NK-92 treated with Interleukin-12 subunit alpha and Interleukin-12 subunit beta, amount 100 ng/mL, for 24 hours (cell line): Measurements from ENCODE around the gene SASH1.
"Not testable (repeated sequence)": the region's sequence is repeated elsewhere in the genome, so short reads cannot be mapped to it uniquely, and the experiment has no call there.

Experiments
- DNase-seq: peaks from one replicate; lab custom pipeline; 2025; lab: John Stamatoyannopoulos, UW

Gene SASH1

DNA sequence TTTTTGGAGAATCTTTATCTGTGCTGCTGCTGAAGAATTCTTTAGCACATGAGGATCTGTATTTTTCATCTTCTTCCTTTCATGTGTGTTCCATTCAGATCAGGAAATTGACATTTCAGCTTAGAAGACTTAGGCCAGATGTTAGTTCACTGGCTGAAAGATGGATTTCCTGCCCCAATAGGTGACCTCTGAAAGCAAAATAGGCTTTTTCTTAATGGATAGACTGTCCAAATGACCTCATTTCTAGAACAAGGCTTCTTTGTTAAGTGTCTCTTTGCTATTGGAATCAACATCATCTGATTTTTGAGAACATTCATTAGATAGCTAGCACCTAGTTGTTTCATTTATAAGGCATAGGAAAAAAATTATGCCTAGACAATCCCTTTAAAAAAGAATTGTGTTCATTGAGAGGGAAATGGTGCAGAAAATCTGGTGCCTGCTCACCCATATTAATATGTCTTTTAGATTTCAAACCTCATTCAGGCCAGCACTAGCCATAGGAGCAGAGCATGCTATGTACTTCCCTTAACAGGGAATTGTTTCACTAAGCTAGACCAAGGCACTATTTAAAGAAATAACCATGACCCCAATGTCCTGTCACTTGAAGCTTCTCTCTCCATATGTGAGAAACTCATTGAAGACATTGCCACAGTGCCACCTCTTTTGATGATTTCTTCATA lies 13.6 kb upstream of the SASH1 start:
- no peak for DNase-seq

GRCh38 chr6:148329596-148330381 lies 12.8 kb upstream of the SASH1 start:
- DNase-seq, result no peak

DNA sequence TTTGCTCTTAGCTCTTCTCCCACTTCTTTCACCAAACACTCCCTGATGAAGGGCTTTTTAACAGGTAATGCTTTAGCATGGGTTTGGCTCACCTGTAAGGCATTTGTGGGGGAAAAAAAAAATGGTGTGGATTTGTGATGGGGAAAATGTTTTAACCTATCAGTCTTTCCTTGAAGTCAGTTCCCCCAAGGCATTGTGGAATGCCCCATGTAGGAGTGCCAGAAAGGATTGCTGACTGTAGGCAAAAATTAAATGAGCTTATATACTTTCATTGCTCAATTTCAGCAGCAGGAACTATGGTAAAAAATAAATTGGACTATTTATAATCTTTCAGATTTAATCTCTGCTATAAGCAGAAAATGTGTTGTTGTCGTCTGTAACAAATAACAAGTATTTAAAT lies 10.6 kb upstream of the SASH1 start:
- DNase-seq, result no peak

DNA sequence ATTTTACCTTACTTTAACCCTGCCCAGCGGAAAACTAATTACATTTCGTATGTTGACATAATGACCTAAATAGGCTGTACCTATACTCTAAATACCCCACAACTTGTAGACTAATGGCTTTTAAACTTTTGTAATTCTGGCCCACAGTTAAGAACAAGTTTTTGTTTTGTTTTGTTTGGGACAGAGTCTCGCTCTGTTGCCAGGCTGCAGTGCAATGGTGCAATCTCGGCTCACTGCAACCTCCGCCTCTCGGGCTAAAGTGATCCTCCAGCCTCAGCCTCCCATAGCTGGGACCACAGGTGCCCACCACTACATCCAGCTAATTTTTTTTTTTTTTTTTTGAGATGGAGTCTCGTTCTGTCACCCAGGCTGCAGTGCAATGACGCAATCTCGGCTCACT lies 5.7 kb upstream of the SASH1 start:
- no peak for DNase-seq

DNA sequence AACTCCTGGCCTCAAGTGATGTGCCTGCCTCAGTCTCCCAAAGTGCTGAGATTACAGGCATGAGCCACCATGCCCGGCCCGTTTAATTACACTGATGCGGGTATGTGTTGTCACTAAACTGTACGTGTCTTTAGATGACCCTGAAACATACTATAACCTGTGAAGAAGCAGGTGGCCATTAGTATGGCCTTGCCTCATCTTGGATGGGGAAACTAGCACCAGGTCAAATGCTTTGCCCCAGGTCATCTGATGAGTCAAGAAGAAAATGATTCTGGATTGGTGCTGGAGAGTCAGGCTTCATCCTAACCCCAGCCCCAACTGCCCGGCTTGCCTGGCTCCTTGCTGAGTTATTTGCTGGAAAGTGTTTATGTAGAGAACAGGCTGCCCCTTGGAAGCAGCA lies 2.9 kb upstream of the SASH1 start:
- DNase-seq, result no peak

- no peak for DNase-seq
These were observed 1.9 kb upstream of the SASH1 start for GRCh38 chr6:148340586-148341297.

GRCh38 chr6:148342100-148342349 lies 613 bp upstream of the SASH1 start:
- DNase-seq, result no peak

DNA sequence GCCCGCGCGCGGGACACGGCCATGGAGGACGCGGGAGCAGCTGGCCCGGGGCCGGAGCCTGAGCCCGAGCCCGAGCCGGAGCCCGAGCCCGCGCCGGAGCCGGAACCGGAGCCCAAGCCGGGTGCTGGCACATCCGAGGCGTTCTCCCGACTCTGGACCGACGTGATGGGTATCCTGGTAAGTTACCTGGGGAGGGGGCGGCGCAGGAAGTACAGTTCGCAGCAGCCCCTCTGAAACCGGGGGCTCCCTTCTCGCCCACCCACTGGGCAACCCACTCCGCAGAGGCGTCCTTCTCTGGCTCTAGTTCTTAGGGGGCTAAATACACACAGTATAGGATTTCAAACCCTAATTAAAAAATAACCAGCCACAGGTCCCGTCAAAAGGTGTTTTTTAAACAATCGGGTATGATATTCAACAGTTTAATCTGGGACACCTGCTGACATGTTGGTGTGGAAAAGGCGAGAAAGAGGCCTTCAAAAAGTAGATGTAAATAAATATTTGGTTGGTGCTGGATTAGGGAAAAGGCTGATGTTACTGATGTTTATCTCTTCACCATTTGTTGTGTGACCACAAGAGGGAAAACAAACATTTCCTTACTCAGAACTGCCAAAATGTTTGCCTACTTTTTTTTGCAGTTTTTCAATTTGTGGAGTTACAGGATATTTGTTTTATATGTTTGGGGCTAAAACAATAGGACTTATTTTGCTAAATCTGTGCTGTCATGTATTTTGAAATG lies 577 bp downstream of the SASH1 start:
- no peak for DNase-seq

DNA sequence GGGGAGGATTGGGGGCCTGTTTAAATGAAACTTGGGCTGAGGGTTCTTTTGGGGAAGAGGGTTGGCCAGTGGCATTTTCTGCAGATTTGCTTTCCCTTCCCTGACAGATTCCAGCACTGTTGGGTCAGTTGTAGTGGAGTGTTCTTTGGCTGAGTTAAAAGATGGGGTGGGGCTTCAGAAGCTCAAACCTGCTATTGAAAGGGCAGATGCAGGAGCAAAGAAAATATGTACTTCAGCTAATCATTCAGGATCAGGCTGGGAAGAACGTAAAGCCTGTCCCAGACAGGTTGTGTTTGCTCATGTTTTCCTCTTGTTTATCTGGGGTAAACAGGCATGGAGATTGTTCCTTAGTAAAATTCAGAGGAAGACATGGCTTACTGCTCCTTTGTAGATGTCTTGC lies 2.5 kb downstream of the SASH1 start:
- DNase-seq, result no peak

DNA sequence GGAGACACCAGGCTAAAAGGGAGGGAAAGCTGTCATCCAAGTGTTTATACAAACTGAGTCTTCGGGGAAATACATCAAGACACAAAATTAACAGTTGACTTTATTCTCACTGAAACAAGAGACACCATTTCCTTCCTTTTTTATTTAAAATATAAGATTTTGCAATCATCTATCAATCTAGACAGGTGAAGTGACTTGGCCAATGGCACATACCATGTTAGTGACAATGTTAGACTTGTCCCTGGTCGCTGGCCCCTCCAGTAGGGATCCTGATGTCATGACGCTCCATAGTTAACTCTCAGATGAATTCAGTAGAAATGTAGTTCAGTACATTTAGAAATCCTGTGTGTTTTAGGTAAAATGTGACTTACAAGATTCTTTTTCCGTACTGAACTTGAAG lies 2.9 kb downstream of the SASH1 start:
- DNase-seq, result no peak

DNA sequence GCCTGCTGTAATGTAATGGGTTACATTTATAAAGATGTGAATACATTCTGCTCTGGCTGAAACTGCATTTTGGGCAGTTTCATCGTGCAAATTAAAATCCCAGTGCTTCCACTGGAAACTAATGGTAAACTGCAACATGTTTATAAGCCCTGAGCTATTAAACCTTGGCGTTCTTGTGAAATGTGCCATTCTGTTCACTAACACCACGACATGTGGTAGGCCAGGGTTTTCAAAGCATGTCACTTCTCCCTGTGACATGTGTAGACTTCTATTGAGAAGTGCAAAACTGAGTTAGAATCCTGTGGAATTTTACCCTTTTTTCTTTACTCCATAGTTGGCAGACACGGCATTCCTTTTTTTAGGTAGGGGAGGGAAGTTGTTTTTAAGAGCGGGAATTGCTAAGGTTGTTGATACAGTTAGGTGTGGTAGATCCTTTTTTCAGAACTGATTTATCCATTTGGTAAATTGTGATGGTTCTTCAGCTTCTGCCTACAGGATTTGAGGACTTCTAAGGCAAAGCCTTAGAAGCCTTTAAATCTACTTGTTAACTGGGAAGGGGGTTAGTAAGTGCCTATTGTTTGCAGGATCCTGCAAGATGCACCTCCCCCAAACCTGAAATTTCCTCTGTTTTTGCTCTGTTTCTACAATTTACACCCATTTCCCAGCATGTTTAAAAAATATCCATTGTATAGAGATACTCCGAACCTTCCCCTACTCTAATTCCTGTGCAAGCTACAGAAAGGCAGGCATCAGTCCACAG lies 4.2 kb downstream of the SASH1 start:
- DNase-seq, result no peak

DNA sequence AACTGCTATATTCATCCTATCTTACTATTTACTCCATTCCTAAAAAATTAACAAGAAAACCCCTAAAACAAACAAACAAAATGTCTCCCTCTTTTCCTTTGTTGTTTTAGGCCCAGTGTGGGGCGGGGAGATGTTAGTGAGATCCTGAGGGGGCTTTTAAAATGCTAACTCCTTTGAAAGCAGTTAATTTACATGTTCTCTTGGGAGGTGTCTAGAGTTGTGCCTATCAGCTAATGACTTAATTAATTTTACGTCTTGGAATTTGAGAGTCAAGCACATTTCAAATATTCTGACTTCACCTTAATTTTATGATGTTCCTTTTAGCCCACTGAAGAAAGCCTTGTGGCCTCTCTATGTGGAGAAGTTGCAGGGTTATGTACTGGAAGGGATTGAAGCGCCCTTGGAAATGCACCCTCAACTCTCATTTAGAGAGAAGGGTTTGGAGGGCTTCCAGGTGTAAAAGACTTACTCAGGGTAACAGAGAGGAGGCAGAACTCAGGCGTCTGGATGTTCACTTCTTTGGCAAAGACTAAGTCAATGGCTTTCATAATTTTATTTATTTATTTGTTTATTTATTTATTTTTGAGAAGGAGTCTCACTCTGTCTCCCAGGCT lies 4.9 kb downstream of the SASH1 start:
- no peak for DNase-seq

DNA sequence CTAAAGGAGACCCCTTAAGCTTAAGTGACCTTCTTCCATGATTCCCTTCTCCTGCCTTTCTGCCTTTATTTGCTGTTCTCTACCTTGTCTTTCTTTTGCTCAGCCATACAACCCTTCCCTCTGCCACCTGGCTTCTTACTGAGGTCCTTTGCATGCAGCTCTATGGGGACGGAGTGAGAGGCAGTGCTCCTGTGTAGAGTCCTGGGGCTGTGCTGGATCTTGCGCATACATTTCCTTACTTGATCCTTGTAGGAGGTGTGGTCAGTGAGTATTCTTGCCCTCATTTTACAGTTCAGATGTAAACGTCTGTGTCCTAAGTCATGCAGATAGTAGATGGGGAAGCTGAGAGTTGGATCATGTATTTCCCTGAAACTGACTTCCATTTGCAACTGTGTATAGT lies 5.7 kb downstream of the SASH1 start:
- no peak for DNase-seq

DNA sequence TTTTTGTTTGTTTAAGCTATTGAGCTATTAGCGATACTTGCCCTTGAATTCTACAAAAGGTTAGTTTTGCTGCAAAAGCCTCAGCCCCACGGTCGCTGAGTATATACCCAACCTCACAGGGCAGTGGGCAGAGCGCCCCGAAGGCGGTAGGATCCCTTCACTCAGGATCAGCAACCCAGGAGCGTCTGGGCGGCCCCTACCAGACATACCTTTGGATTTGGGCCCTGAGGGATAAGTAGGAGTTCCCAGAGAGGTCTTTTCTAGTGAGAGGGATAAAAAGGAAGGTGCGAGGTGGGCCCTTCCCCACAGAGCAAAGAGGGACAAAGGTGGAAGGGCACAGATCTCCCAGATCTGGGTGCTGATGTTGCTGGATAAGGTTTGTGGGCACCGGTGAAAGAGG lies 6.1 kb downstream of the SASH1 start:
- no peak for DNase-seq

GRCh38 chr6:148349466-148349865 lies 6.8 kb downstream of the SASH1 start:
- DNase-seq, result no peak

GRCh38 chr6:148351309-148351708 lies 8.7 kb downstream of the SASH1 start:
- DNase-seq, result no peak

DNA sequence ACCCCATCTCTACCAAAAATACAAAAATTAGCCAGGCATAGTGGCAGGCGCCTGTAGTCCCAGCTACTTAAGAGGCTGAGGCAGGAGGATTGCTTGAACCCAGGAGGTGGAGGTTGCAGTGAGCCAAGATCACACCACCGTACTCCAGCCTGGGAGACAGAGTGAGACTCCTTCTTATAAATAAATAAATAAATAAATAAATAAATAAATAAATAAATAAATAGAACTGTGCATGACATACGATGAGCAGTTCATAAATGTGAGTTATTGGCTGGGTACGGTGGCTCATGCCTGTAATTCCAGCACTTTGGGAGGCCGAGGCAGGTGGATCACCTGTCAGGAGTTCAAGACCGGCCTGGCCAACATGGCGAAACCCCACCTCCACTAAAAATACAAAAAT lies 9.8 kb downstream of the SASH1 start:
- not testable (repeated sequence) for DNase-seq

DNA sequence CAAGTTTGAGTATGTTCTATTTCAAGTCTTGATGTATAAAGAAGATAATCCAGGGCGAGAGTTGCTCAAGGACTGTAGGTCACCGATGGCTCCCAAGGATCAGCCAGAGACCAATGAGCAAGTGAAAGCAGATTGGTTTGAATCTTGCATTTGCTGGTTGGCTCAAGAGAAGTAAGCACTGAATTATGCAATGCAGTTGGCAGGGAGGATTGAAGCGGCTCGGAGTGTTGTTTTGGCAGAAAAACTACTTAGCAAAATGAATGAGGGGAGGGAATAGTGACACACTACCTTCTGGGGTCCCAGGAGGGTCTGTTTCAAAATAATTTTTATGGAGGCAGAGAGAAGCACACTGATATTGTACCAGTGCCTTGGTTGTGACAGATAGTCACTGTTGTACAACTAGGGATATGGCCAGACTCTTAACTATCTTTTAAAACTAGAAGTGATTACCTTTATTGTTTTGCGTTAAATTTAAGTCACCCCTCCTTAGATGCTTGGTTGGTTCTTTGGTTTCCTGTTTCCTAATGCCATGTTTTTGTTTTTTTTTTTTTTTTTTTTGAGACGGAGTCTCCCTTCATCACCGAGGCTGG lies 15.7 kb downstream of the SASH1 start:
- no peak for DNase-seq

GRCh38 chr6:148359228-148359627 lies 16.6 kb downstream of the SASH1 start:
- no peak for DNase-seq

DNA sequence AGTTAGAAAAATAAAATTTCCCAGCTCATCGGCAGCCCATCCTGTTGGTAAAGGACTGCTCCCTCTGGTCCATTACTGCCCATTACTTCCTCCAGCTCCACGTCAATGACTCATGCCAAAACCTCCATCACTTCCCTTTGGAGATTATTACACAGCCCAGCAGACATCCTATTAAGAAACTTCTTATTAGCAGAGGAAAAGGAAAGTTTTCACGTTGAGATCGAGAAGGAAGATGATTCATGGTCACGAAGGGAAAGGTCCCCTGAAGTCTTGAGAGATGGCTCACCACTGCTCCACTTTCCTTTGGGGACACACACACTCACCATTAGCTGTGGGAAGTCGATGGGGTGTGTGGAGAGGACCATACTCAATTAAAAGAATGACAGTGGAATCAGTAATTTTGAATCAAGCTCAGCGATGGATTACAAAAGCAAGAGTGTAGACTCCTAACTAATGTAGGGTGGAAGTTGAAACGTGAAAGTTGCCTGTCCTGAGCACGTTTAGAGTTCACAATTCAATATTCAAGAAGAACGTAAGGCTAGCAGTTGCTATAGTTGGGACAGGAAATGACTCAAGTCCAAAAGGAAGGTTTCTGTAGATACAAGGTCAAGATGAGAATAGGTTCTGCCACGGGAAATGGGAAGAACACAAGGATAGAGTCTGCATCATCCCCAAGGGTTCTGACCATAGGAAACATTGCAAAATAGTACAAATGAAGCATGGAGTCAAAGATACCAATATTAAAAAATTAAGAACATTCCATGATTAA lies 21.6 kb downstream of the SASH1 start:
- DNase-seq, result no peak
